ENCODE measurements around the gene SH3PXD2B.

Gene SH3PXD2B

DNA sequence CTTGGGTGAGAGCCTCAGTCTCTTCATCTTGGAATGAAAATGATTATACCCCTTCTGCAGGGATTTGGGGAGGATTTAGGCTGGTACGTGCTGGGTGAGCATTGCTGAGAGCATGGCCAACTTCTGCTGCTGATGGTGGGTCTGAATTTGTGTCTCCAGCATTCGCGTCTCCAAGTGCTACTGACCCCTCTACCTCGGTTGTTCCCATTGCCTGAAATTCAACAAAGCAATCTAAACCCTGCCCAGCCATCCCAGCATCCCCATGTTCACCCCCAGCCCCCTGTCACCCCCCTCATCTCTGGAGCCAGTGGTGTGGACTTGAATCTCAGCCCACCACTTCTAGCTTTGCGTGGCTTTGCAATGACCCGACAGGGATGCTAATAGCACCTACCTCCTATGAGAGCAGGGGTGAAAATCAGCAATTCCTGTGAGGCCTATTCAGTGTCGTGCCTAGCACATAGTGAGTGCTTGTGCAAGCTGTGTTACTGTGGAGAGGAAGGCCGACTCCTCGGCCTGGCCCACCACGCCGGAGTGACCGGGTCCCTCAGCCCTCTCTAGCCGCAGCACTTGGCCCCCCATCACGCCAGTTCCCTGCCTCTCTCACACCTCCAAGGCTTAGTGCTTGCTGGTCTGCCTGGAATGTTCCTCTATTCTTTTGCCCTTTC lies 43.4 kb upstream of the SH3PXD2B start:
- ATAC-seq (ENCODE audit: insufficient read depth, low read depth) (no peak), DNase-seq (no peak)
- Histone ChIP-seq H4K20me1 (ENCODE audit: insufficient read depth, low read length) (no peaks in the 10 kb centered on the region), H3K36me3 (ENCODE audit: insufficient read depth, low read length) (no peaks in the 10 kb centered on the region), H3K27ac (ENCODE audit: low read length) (no peak overlapping the region), H3K4me2 (ENCODE audit: insufficient read depth, low read length) (no peak overlapping the region), H3K9me3 (ENCODE audit: insufficient read depth, low read length, severe bottlenecking) (no peaks in the 10 kb centered on the region), H2AFZ (ENCODE audit: low read depth, low read length) (no peak overlapping the region), H3K4me3 (ENCODE audit: low read depth in 1 of 2, low read length in 2 of 2) (no peak overlapping the region), H3K27me3 (ENCODE audit: insufficient read depth, low read length, poor library complexity) (peaks cover 30% of the 10 kb centered on the region), H3K4me1 (ENCODE audit: insufficient read depth, low read length) (no peaks in the 10 kb centered on the region), H3K79me2 (ENCODE audit: insufficient read depth, low read length) (no peaks in the 10 kb centered on the region), H3K9ac (ENCODE audit: low read depth, low read length) (no peak overlapping the region)
- no peak for TF ChIP-seq EZH2 (IDR thresholded peaks at IDR 0.05; ENCODE audit: borderline replicate concordance, low read depth, low read length, severe bottlenecking)
- TF ChIP-seq, protein P1, sequence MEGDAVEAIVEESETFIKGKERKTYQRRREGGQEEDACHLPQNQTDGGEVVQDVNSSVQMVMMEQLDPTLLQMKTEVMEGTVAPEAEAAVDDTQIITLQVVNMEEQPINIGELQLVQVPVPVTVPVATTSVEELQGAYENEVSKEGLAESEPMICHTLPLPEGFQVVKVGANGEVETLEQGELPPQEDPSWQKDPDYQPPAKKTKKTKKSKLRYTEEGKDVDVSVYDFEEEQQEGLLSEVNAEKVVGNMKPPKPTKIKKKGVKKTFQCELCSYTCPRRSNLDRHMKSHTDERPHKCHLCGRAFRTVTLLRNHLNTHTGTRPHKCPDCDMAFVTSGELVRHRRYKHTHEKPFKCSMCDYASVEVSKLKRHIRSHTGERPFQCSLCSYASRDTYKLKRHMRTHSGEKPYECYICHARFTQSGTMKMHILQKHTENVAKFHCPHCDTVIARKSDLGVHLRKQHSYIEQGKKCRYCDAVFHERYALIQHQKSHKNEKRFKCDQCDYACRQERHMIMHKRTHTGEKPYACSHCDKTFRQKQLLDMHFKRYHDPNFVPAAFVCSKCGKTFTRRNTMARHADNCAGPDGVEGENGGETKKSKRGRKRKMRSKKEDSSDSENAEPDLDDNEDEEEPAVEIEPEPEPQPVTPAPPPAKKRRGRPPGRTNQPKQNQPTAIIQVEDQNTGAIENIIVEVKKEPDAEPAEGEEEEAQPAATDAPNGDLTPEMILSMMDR (IDR thresholded peaks at IDR 0.05; ENCODE audit: borderline replicate concordance, extremely low read depth, low read length, poor library complexity, severe bottlenecking) = no peak

DNA sequence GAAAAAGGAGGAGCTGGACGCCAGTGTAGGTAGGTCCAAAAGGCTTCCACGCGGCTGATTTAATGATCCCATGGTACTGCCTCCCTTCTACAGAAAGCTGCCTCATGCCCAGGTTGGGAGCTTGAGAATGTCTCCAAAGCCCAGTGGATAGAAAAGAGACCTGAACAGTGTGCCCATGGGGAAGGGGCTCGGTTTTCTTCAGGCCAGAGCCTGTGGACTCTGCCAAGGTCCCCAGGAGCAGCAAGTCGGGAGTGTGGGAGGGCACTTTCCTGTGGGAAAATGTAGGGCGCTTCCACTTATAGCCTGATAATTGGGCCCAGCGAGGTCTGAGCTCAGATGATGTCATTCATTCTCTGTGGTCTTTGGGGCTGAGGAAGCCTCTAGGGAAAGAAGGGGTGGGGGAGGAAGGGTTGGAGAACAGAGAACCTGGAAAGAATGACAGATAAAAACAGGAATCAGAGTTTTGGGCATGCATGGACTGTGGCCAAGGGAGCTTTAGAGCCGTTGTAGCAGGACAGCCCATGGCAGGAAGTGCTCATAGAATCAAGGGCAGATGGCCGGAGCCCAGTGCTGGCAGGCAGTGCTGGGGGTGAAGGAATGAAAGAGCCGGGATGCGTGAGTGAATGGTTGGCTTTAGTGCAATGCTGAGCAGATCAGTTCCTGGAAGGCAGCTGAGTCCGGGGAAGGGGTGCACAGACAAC lies 42.5 kb upstream of the SH3PXD2B start:
- Histone ChIP-seq H3K4me2 (ENCODE audit: insufficient read depth, low read length) (no peak overlapping the region), H3K9me3 (ENCODE audit: insufficient read depth, low read length, severe bottlenecking) (no peaks in the 10 kb centered on the region), H3K79me2 (ENCODE audit: insufficient read depth, low read length) (no peaks in the 10 kb centered on the region), H3K9ac (ENCODE audit: low read depth, low read length) (no peak overlapping the region), H3K27ac (ENCODE audit: low read length) (no peak overlapping the region), H2AFZ (ENCODE audit: low read depth, low read length) (no peak overlapping the region), H3K36me3 (ENCODE audit: insufficient read depth, low read length) (no peaks in the 10 kb centered on the region), H3K4me3 (ENCODE audit: low read depth in 1 of 2, low read length in 2 of 2) (no peak overlapping the region), H3K27me3 (ENCODE audit: insufficient read depth, low read length, poor library complexity) (peaks cover 30% of the 10 kb centered on the region), H3K4me1 (ENCODE audit: insufficient read depth, low read length) (no peaks in the 10 kb centered on the region), H4K20me1 (ENCODE audit: insufficient read depth, low read length) (no peaks in the 10 kb centered on the region)
- no peak for TF ChIP-seq EZH2 (IDR thresholded peaks at IDR 0.05; ENCODE audit: borderline replicate concordance, low read depth, low read length, severe bottlenecking)
- TF ChIP-seq, protein P1 (IDR thresholded peaks at IDR 0.05; ENCODE audit: borderline replicate concordance, extremely low read depth, low read length, poor library complexity, severe bottlenecking) = no peak
- DNase-seq (no peak), ATAC-seq (ENCODE audit: insufficient read depth, low read depth) (no peak)

DNA sequence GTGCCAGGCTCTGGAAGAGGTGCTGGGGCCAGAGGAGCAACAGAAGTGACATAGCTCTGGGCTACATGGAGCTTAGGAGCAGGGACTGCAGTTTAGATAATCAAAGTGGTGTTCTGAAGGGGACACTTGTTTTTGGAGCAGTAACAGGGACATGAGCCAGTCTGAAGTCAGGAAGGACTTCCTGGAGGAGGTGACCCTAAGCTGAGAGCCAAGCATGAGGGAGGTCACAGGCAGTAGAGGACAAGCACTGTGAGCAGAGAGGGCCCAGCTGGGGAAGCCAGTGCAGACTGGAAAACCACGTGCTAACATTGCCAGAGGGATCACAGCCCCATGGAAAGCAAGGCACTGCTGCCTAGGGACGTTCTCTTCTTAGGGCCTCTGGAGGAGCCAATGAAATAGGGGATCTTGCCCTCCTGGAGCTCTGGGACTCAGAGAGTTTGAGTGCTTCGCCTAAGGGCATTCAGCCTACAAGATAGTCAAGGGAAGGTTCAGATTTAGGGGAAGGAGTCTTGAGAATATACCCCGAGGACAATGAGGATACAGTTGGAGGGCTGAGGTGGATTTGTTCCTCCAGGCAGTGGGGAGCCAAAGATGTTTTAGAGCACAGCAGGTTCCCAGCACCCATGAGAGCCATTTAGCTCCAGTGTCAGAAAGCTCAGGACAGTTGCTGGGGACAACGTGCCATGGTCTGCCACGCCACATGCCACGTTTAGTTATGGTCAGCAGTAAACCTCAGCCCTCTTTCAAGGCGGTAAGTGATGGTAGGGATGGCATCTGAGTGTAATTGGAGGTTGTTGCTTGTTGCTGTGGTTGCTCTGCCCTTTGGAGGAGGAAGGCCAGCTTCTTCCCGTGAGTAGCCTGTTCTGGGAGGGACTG lies 40.5 kb upstream of the SH3PXD2B start:
- Histone ChIP-seq H3K79me2 (ENCODE audit: insufficient read depth, low read length) (no peaks in the 10 kb centered on the region), H3K27me3 (ENCODE audit: insufficient read depth, low read length, poor library complexity) (peaks cover 33% of the 10 kb centered on the region), H3K36me3 (ENCODE audit: insufficient read depth, low read length) (no peaks in the 10 kb centered on the region), H3K4me2 (ENCODE audit: insufficient read depth, low read length) (no peak overlapping the region), H3K9me3 (ENCODE audit: insufficient read depth, low read length, severe bottlenecking) (no peaks in the 10 kb centered on the region), H3K4me1 (ENCODE audit: insufficient read depth, low read length) (no peaks in the 10 kb centered on the region), H3K4me3 (ENCODE audit: low read depth in 1 of 2, low read length in 2 of 2) (no peak overlapping the region), H4K20me1 (ENCODE audit: insufficient read depth, low read length) (no peaks in the 10 kb centered on the region), H2AFZ (ENCODE audit: low read depth, low read length) (no peak overlapping the region; the same call in 1 of the 2 replicates), H3K27ac (ENCODE audit: low read length) (no peak overlapping the region), H3K9ac (ENCODE audit: low read depth, low read length) (no peak overlapping the region)
- ATAC-seq (ENCODE audit: insufficient read depth, low read depth) (no peak), DNase-seq (no peak)
- no peak for TF ChIP-seq EZH2 (IDR thresholded peaks at IDR 0.05; ENCODE audit: borderline replicate concordance, low read depth, low read length, severe bottlenecking)
- TF ChIP-seq, protein P1 (IDR thresholded peaks at IDR 0.05; ENCODE audit: borderline replicate concordance, extremely low read depth, low read length, poor library complexity, severe bottlenecking) = no peak

Measured in DND-41 (cell line).